ENCODE measurements around the gene MMEL1.
"Not testable (repeated sequence)": the region's sequence is repeated elsewhere in the genome, so short reads cannot be mapped to it uniquely, and the experiment has no call there.

The MMEL1 gene

DNA sequence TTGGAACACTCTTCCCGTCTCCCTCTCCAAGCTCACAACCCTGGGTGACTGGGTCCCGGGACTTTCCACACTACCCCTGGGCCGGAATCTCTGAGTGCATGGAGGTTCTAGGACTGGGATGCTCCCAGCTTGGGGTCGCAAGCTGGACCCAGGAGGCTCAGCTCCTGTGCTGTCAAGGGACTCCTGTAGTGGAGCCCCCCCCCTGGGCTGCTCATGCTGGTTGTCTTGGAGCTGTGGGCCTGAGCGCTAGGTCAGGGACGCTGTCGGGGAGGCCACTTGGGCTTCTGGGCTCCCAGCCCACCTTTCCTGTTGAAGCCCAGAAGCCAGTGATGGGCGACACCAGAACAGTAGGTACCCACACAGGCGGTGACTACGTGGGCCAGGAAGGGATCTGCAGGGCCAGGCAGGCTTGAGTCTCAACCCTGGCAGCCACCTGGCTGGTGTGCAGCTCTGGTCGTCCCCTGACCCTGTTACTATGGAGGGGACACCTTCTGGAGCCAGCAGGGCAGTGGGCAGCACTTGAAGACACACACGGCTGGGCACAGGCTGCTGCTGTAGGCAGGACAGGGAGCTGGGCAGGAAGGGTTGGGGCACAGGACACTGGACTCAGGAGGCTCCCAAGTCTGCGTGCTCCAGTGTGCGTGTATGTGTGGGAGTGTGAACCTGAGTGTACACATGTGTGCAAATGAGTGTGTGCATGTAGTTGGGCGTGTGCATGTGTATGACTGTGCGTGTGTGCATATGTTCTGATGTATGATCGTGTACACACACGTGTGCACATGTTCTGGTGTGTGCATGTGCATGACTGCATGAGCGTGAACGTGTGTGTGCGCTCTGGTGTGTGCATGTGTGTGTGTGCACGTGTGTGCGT lies 3.0 kb downstream of the MMEL1 start:
- ChIA-PET CTCF (no interaction called here), POLR2A (no interaction called here)
- DNase-seq (ENCODE audit: extremely low spot score): no peak

GRCh38 chr1:2628933-2629626 lies 3.7 kb downstream of the MMEL1 start:
- POLR2A ChIA-PET: no interaction called here
- DNase-seq (ENCODE audit: extremely low spot score): no peak
- CTCF ChIA-PET: no interaction called here
- no peak for TF ChIP-seq CTCF (IDR thresholded peaks at IDR 0.05; ENCODE audit: control extremely low read depth, extremely low read depth, low read depth, missing control alignments)

More for the DNA sequence above, 3.0 kb downstream of the MMEL1 start:
- TF ChIP-seq CTCF (IDR thresholded peaks at IDR 0.05; ENCODE audit: control extremely low read depth, extremely low read depth, low read depth, missing control alignments): no peak

DNA sequence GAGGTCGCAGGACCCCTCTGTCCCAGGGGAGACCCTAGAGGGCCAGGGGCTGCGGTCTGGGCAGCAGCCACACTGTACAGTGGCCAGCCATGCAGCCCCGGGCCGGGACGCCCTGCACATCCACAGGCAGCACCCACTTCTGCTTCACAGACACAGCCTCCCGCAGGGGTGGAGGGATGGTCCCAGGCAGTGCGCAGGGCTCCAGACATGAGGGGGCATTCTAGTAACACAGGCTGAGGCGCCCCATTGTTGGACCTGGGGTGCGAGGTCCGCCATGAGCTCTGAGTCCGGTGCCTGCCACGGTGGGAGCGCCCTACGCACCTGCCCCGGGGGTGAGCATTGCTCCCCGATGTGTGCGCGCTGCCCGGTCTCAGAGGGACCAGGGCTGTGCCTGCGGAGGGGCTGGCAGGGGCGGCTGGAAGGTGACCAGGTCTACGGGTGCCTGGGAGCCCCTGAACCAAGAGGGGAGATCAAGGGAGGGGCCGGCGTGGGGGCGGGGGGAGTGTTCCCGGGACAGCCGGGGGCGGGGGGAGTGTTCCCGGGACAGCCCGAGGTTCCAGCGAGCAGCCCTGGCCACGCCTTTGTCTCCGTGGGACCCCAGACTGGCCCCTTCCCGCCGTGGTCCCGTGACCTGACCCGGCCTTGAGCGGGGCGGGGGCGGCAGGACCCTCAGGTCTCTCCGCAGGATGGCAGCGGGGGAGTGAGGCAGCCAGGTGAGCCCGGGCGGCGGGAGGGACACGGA lies 4.5 kb downstream of the MMEL1 start:
- CTCF ChIA-PET: no interaction called here
- DNase-seq (ENCODE audit: extremely low spot score): no peak
- no peak for TF ChIP-seq CTCF (IDR thresholded peaks at IDR 0.05; ENCODE audit: control extremely low read depth, extremely low read depth, low read depth, missing control alignments)
- POLR2A ChIA-PET: no interaction called here

- TF ChIP-seq CTCF (IDR thresholded peaks at IDR 0.05; ENCODE audit: control extremely low read depth, extremely low read depth, low read depth, missing control alignments): no peak
- ChIA-PET POLR2A (no interaction called here), CTCF (no interaction called here)
- no peak for DNase-seq (ENCODE audit: extremely low spot score)
Measured at GRCh38 chr1:2627746-2628145, 5.1 kb downstream of the MMEL1 start.

DNA sequence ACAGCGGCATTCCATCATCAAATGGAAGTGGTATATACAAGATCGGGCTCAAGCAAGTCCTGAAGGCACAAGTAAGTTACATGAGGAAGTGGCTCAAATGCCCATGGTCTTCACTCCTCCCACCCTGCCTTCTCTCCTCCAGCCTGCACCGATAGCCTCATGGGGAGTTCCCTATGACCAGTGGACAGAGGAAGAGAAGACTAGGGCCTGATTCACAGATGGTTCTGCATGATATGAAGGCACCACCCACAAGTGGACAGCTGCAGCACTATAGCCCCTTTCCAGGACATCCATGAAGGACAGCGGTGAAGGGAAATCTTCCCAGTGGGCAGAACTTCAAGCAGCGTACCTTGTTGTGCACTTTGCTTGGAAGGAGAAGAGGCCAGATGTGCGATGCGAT lies 7.1 kb downstream of the MMEL1 start:
- POLR2A ChIA-PET; DNase-seq (ENCODE audit: extremely low spot score): not testable (repeated sequence)
- CTCF ChIA-PET: interaction anchor here (1.4 kb wide), 1 partner anchor 20 kb away, joined by 3 read pairs; no protein-coding TSS in a partner anchor

- no peak for DNase-seq (ENCODE audit: extremely low spot score)
- ChIA-PET POLR2A (no interaction called here), CTCF (no interaction called here)
- TF ChIP-seq CTCF (IDR thresholded peaks at IDR 0.05; ENCODE audit: control extremely low read depth, extremely low read depth, low read depth, missing control alignments): no peak
Measured at GRCh38 chr1:2625311-2625710, 7.5 kb downstream of the MMEL1 start.

Measured in GM10248 (cell line).